Activated T-cell treated with anti-CD3 and anti-CD28 coated beads, Interleukin-2, amount 50 U/mL, for 4 hours (primary cell): ENCODE data around the gene ADAMTS2. TPM values are rescaled to one million over a fixed set of nuclear protein-coding genes. Genes with fewer than 3 reads are reported as not detected.
"Not testable (repeated sequence)": the region's sequence is repeated elsewhere in the genome, so short reads cannot be mapped to it uniquely, and the experiment has no call there.

Experiments used
- ATAC-seq, 2 donors: fragments of 200-7000 bp; cut with Tn5 transposase; one replicate each; pipeline ENCODE4 v1.10.0; 2021
- DNase-seq: peaks from one replicate; pipeline ENCODE4 v3.0.0-alpha.2; 2020
- H3K27me3 Mint-ChIP-seq: one replicate; pipeline ENCODE4 v1.8.0; 2021; ENCODE audit warnings: low read depth, mixed read lengths
- H3K36me3 Mint-ChIP-seq: one replicate; pipeline ENCODE4 v1.8.0; 2022; ENCODE audit warnings: mixed read lengths; ENCODE audit not compliant: insufficient read depth
- H3K4me1 Mint-ChIP-seq: one replicate; pipeline ENCODE4 v1.8.0; 2021; ENCODE audit warnings: low read depth, mixed read lengths
- H3K4me3 Mint-ChIP-seq: one replicate; pipeline ENCODE4 v1.8.0; 2021; ENCODE audit warnings: mild to moderate bottlenecking, moderate library complexity, mixed read lengths
- H3K9me3 Mint-ChIP-seq: one replicate; pipeline ENCODE4 v1.8.0; 2021; ENCODE audit warnings: mixed read lengths
- total RNA-seq, 3 donors: library from RNA; stranded (reverse); gene quantifications; one replicate each; pipeline ENCODE4 v1.2.1, GENCODE V29; 2021

Gene ADAMTS2
- total RNA-seq, 3 donors from 2014 or later: 0.05 to 0.41 (median 0.13) TPM

GRCh38 chr5:179219661-179220620 is 125.3 kb downstream of the ADAMTS2 start:
- no peaks in the 10 kb centered on the region for H3K36me3 Mint-ChIP-seq
- peaks cover 12% of the 10 kb centered on the region for H3K9me3 Mint-ChIP-seq
- no peaks in the 10 kb centered on the region for H3K4me1 Mint-ChIP-seq
- H3K4me3 Mint-ChIP-seq: no peak overlapping the region
- no peak for DNase-seq
- no peak for ATAC-seq
- H3K27me3 Mint-ChIP-seq: no peaks in the 10 kb centered on the region

GRCh38 chr5:179218943-179219330 is 126.3 kb downstream of the ADAMTS2 start:
- ATAC-seq (no peak), DNase-seq (no peak)
- no peaks in the 10 kb centered on the region for H3K36me3 Mint-ChIP-seq
- H3K4me1 Mint-ChIP-seq: no peaks in the 10 kb centered on the region
- peaks cover 12% of the 10 kb centered on the region for H3K9me3 Mint-ChIP-seq
- H3K4me3 Mint-ChIP-seq: no peak overlapping the region
- no peaks in the 10 kb centered on the region for H3K27me3 Mint-ChIP-seq

GRCh38 chr5:179217956-179218942 is 127.0 kb downstream of the ADAMTS2 start:
- peaks cover 5% of the 10 kb centered on the region for H3K9me3 Mint-ChIP-seq
- no peak for DNase-seq

GRCh38 chr5:179217356-179217755 is 127.9 kb downstream of the ADAMTS2 start:
- Mint-ChIP-seq H3K36me3 (no peaks in the 10 kb centered on the region), H3K4me1 (no peaks in the 10 kb centered on the region), H3K27me3 (no peaks in the 10 kb centered on the region), H3K4me3 (no peak overlapping the region), H3K9me3 (no peaks in the 10 kb centered on the region)
- ATAC-seq (no peak), DNase-seq (no peak)

More at GRCh38 chr5:179217956-179218942, 127.0 kb downstream of the ADAMTS2 start:
- H3K27me3 Mint-ChIP-seq: no peaks in the 10 kb centered on the region
- ATAC-seq: no peak
- H3K4me3 Mint-ChIP-seq: no peak overlapping the region
- no peaks in the 10 kb centered on the region for H3K36me3 Mint-ChIP-seq
- H3K4me1 Mint-ChIP-seq: no peaks in the 10 kb centered on the region

GRCh38 chr5:179216381-179216780 is 128.9 kb downstream of the ADAMTS2 start:
- H3K4me1 Mint-ChIP-seq, H3K27me3 Mint-ChIP-seq, H3K36me3 Mint-ChIP-seq, H3K9me3 Mint-ChIP-seq, ATAC-seq, DNase-seq, H3K4me3 Mint-ChIP-seq: not testable (repeated sequence)

- Mint-ChIP-seq H3K4me1 (no peaks in the 10 kb centered on the region), H3K36me3 (no peaks in the 10 kb centered on the region), H3K4me3 (no peak overlapping the region), H3K27me3 (no peaks in the 10 kb centered on the region), H3K9me3 (no peaks in the 10 kb centered on the region)
- ATAC-seq (no peak), DNase-seq (no peak)
Measured at GRCh38 chr5:179215576-179215975, 129.7 kb downstream of the ADAMTS2 start.

GRCh38 chr5:179214678-179215077 is 130.6 kb downstream of the ADAMTS2 start:
- Mint-ChIP-seq H3K9me3 (no peaks in the 10 kb centered on the region), H3K36me3 (no peaks in the 10 kb centered on the region), H3K27me3 (peaks cover 3% of the 10 kb centered on the region), H3K4me3 (no peak overlapping the region), H3K4me1 (no peaks in the 10 kb centered on the region)
- no peak for DNase-seq
- ATAC-seq: no peak

- Mint-ChIP-seq H3K4me1 (no peaks in the 10 kb centered on the region), H3K36me3 (no peaks in the 10 kb centered on the region), H3K27me3 (peaks cover 3% of the 10 kb centered on the region), H3K4me3 (no peak overlapping the region), H3K9me3 (no peaks in the 10 kb centered on the region)
- ATAC-seq: no peak
- DNase-seq: no peak
Measured at GRCh38 chr5:179212870-179213269, 132.4 kb downstream of the ADAMTS2 start.

- DNase-seq: no peak
- Mint-ChIP-seq H3K4me3 (no peak overlapping the region), H3K27me3 (peaks cover 3% of the 10 kb centered on the region), H3K4me1 (no peaks in the 10 kb centered on the region), H3K9me3 (no peaks in the 10 kb centered on the region), H3K36me3 (no peaks in the 10 kb centered on the region)
- no peak for ATAC-seq
Measured at GRCh38 chr5:179211631-179212030, 133.6 kb downstream of the ADAMTS2 start.

GRCh38 chr5:179211068-179211467 is 134.2 kb downstream of the ADAMTS2 start:
- H3K4me3 Mint-ChIP-seq: no peak overlapping the region
- no peak for ATAC-seq
- no peaks in the 10 kb centered on the region for H3K36me3 Mint-ChIP-seq
- DNase-seq: no peak
- no peaks in the 10 kb centered on the region for H3K4me1 Mint-ChIP-seq
- no peaks in the 10 kb centered on the region for H3K9me3 Mint-ChIP-seq
- H3K27me3 Mint-ChIP-seq: peaks cover 3% of the 10 kb centered on the region

- Mint-ChIP-seq H3K4me3 (no peak overlapping the region), H3K9me3 (no peaks in the 10 kb centered on the region)
- no peak for ATAC-seq
Measured at GRCh38 chr5:179210478-179210877, 134.8 kb downstream of the ADAMTS2 start.

GRCh38 chr5:179209359-179210150 is 135.7 kb downstream of the ADAMTS2 start:
- H3K9me3 Mint-ChIP-seq: no peaks in the 10 kb centered on the region
- no peak for ATAC-seq
- H3K4me1 Mint-ChIP-seq: no peaks in the 10 kb centered on the region
- H3K4me3 Mint-ChIP-seq: no peak overlapping the region
- DNase-seq: no peak
- no peaks in the 10 kb centered on the region for H3K36me3 Mint-ChIP-seq
- H3K27me3 Mint-ChIP-seq: peaks cover 3% of the 10 kb centered on the region

More at GRCh38 chr5:179210478-179210877, 134.8 kb downstream of the ADAMTS2 start:
- Mint-ChIP-seq H3K36me3 (no peaks in the 10 kb centered on the region), H3K27me3 (peaks cover 3% of the 10 kb centered on the region), H3K4me1 (no peaks in the 10 kb centered on the region)
- no peak for DNase-seq

- H3K4me1 Mint-ChIP-seq: no peaks in the 10 kb centered on the region
- H3K9me3 Mint-ChIP-seq: no peaks in the 10 kb centered on the region
- ATAC-seq: no peak
- no peaks in the 10 kb centered on the region for H3K36me3 Mint-ChIP-seq
- H3K4me3 Mint-ChIP-seq: no peak overlapping the region
- H3K27me3 Mint-ChIP-seq: peaks cover 3% of the 10 kb centered on the region
- no peak for DNase-seq
Measured at GRCh38 chr5:179208706-179209358, 136.4 kb downstream of the ADAMTS2 start.
